Measurements from ENCODE around the gene KLF13.

The KLF13 gene

GRCh38 chr15:31314380-31314779 is 12.3 kb upstream of the KLF13 start:
- DNase-seq (ENCODE audit: insufficient read length, low spot score) (no peak), FAIRE-seq (no peak)

- FAIRE-seq (no peak), DNase-seq (ENCODE audit: insufficient read length, low spot score) (no peak)
These were observed 10.4 kb upstream of the KLF13 start for GRCh38 chr15:31316135-31316795.

GRCh38 chr15:31317017-31317416 is 9.6 kb upstream of the KLF13 start:
- FAIRE-seq: no peak

DNA sequence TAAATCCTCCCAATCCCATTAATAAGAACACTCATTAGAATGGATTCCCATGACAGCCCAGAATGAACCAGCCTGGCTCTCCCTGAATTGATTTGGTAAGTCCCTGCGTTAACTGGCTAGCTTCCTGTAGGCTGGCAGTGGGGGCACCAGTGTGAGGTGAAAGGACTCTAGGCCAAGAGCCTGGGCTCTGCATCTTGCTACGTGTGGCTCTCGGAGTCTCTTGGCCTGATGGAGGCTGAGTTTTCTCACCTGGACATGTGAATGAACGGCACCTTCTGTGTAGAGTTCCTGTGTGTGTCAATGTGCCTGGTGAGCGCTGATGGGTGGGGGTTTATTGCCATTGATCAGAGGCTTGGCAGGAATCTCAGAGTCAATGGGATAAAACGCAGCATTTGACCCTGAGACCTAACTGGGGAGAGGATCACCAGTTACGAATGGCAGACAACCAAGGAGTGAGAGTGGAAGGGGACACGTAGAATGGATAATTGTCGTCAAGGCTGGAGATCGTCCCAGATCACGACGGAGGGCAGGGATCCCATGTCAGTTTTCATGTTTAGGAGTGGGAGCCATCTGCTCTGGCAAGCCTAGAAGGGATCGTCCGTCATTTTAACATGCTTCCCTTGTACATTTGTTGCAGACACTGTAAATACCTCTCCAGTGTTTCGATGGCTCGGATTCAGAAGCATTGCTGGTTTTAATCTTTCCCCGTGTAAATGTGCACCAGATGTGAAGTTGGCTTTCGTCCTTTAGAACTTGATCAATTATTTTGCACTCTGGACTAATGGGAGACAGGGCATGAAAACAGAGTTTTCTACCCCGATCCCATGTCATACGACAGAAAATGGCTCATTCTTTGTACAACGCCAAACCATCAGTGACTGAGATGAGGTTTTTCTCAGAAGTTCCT is 9.0 kb upstream of the KLF13 start:
- DNase-seq (ENCODE audit: insufficient read length, low spot score) (no peak), FAIRE-seq (no peak)

More at GRCh38 chr15:31317017-31317416, 9.6 kb upstream of the KLF13 start:
- no peak for DNase-seq (ENCODE audit: insufficient read length, low spot score)

DNA sequence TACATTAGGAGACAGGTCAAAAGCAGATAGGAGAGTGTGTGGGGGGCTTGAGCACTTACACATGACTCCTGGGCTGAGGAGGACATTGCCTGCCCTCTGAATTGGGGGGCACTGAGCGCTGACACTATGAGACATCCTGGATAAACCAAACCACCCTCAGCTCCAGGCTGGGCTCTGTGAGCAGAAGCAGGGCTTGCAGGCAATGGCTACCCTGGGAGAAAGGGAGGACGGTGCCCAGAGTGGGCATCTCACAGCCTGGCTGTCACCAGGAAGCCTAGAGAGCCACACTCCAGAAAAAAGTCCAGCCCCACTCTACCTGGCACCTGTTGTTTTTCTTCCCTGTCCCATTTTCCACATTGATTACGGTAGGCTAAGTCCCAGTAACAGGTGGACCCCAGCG is 8.2 kb upstream of the KLF13 start:
- no peak for FAIRE-seq

DNA sequence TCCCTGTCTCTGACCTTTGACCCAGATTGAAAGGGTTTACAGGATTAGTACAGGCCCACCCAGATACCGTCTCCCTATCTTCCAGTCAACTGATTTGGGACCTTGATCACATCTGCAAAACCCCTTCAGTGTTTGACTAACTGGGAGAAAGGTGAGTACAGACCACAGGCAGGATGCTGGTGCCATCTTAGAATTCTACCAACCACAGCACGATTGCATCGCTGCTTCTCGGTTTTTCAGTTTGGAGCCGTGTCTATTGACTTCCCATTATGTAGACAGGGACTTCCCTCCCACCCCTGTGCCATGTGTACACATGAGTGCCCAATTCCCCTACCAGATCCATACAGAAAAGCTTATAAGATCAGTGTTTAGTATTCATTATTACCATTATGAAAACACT is 6.6 kb upstream of the KLF13 start:
- no peak for DNase-seq (ENCODE audit: insufficient read length, low spot score)
- FAIRE-seq: no peak

More for the DNA sequence above, 8.2 kb upstream of the KLF13 start:
- no peak for DNase-seq (ENCODE audit: insufficient read length, low spot score)

- DNase-seq (ENCODE audit: insufficient read length, low spot score) (no peak), FAIRE-seq (no peak)
These were observed 5.2 kb upstream of the KLF13 start for GRCh38 chr15:31321418-31321817.

- DNase-seq (ENCODE audit: insufficient read length, low spot score) (no peak), FAIRE-seq (no peak)
These were observed 4.1 kb upstream of the KLF13 start for GRCh38 chr15:31322504-31322903.

- FAIRE-seq (no peak), DNase-seq (ENCODE audit: insufficient read length, low spot score) (no peak)
These were observed 3.0 kb upstream of the KLF13 start for GRCh38 chr15:31323627-31324026.

- DNase-seq (ENCODE audit: insufficient read length, low spot score) (no peak), FAIRE-seq (no peak)
These were observed 2.4 kb upstream of the KLF13 start for GRCh38 chr15:31324186-31324585.

DNA sequence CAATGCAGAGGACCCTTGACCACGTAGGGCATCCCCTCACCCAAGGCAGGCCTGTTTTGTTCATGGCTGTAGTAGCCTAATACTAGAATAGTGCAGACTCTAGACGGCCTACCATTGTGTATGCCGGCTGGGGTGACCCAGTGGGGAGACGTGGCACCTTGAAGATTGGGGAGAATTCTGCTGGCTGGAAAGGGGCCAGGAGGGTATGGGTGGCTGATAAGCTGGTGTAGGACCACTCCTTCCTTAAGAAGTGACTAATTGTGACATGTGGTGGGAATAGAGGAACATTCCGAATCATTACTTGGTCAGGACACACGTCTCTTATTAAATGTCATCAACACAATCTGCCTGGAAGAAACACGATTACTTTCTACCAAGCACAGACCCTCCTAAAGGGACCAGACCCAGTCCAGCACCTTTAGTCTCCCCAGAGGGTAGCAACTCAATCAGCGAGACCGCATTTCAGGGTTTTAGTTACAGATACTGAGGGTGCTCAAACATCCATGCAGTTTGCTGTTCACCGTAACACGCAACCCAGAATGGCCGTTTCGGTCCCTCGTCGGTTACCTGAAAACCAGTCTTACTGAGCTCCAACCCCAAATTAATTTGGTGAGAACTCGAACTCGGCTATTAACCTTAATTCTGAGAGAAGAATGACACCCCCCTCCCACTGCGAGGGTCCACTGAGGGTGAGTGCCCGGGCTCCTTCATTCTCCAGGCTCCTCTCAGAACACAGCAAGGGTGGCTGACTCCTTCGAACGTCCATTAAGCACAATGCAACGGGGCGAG is 1.6 kb upstream of the KLF13 start:
- FAIRE-seq: no peak
- DNase-seq (ENCODE audit: insufficient read length, low spot score): no peak

DNA sequence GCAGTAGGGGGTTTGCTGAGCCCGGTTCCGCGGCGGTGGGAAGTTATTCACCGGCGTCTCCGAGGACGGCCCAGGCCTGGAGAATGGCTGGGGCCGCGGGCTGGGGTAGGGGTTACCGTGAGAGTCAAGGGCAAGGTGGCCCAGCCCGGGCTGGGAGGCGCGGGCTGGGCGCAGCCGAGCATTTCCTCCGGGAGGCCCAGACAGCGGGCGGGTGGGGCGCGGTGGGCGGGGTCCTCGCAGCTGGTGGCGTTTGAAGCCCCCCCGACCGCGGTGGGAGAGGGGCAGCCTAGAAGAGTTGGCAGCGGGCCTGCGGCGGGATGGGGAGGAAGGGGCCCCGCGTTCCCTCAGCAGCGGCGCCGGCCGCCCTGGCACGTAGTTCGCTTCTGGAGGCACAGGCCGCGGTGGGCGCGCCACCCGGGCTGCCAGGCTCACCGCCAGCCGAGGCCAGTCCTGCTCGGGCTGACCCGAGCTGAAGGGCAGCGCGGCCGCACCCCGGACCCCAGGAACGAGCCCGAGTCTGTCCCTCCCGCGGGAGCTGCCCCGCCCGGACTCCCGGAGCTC is 960 bp upstream of the KLF13 start:
- DNase-seq (ENCODE audit: insufficient read length, low spot score) (peak; percentile 15), FAIRE-seq (no peak)

DNA sequence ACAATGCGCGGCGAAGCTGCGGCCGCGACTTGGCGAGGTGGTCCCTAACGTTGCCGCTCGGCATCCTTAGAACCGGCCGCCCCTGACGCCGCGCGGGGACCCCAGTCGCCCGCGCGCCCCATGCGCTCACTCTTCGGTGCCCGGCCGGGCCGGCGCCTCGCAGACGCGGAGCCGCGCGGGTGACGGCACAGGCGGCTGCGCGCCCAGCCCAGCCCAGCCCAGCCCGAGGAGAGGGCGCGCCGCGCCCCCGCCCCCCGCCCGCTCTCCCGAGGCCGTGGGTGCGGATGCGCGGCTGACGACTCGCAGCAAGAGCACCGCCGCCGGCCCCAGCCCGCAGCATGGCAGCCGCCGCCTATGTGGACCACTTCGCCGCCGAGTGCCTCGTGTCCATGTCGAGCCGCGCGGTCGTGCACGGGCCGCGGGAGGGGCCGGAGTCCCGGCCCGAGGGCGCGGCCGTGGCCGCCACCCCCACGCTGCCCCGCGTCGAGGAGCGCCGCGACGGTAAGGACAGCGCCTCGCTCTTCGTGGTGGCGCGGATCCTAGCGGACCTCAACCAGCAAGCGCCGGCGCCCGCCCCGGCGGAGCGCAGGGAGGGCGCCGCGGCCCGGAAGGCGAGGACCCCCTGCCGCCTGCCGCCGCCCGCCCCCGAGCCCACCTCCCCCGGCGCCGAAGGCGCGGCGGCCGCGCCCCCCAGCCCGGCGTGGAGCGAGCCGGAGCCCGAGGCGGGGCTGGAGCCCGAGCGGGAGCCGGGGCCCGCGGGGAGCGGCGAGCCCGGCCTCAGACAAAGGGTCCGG is 437 bp downstream of the KLF13 start:
- DNase-seq (ENCODE audit: insufficient read length, low spot score) (no peak), FAIRE-seq (no peak)

DNA sequence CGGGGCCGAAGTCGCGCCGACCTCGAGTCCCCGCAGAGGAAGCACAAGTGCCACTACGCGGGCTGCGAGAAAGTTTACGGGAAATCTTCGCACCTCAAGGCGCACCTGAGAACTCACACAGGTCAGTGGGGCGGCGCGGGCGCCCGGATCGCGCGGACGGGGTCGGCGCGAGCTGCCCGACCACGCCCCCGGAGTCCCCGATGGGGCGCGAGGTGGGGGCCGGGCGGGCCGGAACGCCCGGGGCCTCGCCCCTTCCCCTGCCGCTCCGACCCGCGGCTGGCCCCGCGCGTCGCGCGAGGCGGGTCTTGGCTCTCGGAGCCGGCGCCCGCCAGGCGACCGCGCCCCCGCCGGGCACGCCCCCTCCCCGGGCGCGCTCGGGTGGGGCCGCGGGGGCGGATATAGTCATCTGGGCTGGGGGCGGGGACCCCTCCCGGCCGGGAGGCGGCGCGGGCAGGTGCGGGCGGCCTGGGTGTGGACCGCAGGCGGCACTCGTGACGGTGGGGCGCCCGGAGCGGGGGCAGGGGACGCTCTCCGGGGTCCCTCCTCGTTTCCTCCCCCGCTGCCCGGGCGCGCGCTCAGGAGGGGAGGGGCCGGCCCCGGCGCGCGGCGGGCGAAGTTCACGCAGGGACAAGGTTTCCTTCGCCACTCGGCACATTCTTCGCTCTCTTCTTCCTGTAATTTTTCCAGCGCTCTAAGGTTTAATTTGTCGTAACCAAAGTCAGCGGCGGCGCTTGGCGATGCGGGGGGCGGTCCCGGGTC is 1.2 kb downstream of the KLF13 start:
- DNase-seq (ENCODE audit: insufficient read length, low spot score) (peak; percentile 25), FAIRE-seq (no peak)

DNA sequence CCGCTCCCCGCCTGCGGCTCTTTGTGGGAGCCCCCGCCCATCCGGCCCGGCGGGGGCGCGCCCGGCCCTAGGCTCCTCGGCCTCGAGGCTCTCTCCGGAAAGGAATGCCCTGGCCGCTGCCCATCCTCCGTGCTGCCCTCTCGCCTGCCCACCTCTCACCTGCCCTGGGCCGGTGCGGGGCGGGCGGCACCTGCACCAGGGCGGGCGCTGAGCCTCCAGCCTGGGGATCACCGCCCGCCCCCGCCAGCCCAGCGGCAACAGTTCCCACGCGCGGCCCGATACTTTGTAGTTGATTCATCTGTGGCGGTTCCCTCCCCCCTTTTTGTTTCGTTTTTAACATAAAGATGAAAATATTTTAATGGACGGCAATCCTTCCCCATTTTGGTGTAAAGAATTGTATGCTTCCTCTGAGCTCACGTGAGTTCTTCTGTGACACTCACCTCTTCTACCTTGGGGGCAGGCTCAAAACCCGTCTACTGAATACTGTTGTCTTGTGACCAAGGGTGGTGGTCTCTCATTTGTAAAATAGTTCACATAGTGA is 1.9 kb downstream of the KLF13 start:
- FAIRE-seq (no peak), DNase-seq (ENCODE audit: insufficient read length, low spot score) (no peak)

- DNase-seq (ENCODE audit: insufficient read length, low spot score): no peak
- no peak for FAIRE-seq
These were observed 2.5 kb downstream of the KLF13 start for GRCh38 chr15:31328969-31329639.

DNA sequence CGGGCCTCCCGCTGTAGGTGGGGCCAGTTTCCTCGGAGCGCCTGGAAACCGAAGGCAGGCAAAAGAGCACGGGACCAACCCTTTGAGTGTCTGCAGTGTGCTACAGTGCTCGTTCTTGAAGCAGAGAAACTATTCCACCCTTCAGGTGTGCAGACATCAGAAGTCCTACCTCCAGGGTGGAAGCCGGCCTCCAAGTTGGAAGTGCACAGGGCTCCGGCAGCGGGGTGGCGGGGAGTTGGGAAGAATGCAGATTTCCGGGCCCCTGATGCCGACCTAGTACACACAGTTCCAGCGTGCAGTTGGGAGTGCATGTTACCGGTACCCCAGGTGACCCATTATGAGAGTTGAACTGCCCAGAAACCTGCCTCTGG is 3.0 kb downstream of the KLF13 start:
- no peak for FAIRE-seq
- DNase-seq (ENCODE audit: insufficient read length, low spot score): no peak

DNA sequence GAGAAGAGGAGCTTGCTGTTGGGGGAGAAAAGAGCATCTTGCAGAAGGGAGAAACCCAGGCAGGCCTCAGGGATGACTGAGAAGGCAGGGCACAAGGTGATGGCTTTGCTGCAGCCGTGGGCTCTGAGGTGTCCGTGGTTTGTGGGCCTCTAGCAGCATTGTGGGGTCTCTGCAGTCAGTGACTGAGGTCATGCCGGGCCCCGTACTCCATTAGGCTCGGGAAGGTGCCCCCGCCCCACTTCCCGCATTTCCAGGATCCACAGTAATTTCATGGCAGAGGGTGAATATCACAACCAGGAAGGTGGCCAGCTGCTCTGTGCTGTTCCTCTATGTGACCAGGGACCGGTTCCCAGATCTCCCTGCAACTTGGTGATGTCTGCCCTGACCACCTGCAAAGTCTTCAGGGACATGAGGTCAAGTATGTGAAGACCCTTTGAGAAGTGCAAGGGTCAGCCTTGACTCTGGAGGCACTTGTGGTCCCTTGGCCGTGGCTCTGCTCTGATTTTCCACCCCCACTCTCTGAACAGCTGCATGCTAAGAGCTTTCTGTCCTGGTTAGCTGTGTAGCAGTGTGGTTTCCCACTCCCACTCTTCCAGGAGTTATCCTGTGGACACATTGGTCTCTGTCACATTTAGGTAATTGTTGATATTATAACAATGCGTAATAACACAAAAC is 3.6 kb downstream of the KLF13 start:
- FAIRE-seq (no peak), DNase-seq (ENCODE audit: insufficient read length, low spot score) (no peak)
